GM19099 (cell line): ENCODE data around the gene THUMPD1.

Experiments used
- POLR2A ChIP-seq: IDR thresholded peaks from 3 replicates; pipeline ENCODE4 v1.6.1; 2011; ENCODE audit warnings: low read depth; ENCODE audit not compliant: insufficient read length; ENCODE audit errors: extremely low read depth

THUMPD1 gene

GRCh38 chr16:20727181-20727580 is 14.4 kb downstream of the THUMPD1 start:
- no peak for TF ChIP-seq POLR2A

GRCh38 chr16:20726661-20727060 is 15.0 kb downstream of the THUMPD1 start:
- TF ChIP-seq POLR2A = no peak

- no peak for TF ChIP-seq POLR2A
Observed at GRCh38 chr16:20720251-20720650, 21.4 kb downstream of the THUMPD1 start.

GRCh38 chr16:20711277-20711911 is 30.2 kb downstream of the THUMPD1 start:
- no peak for TF ChIP-seq POLR2A

- TF ChIP-seq POLR2A = no peak
Observed at GRCh38 chr16:20707461-20707860, 34.2 kb downstream of the THUMPD1 start.

- no peak for TF ChIP-seq POLR2A
Observed at GRCh38 chr16:20704281-20704680, 37.3 kb downstream of the THUMPD1 start.

- TF ChIP-seq POLR2A = no peak
Observed at GRCh38 chr16:20696618-20697017, 45.0 kb downstream of the THUMPD1 start.

- no peak for TF ChIP-seq POLR2A
Observed at GRCh38 chr16:20695024-20695423, 46.6 kb downstream of the THUMPD1 start.

GRCh38 chr16:20689668-20690067 is 52.0 kb downstream of the THUMPD1 start:
- no peak for TF ChIP-seq POLR2A

- no peak for TF ChIP-seq POLR2A
Observed at GRCh38 chr16:20683812-20684211, 57.8 kb downstream of the THUMPD1 start.
